Activated CD8-positive, alpha-beta memory T cell treated with anti-CD3 and anti-CD28 coated beads for 1 hour (primary cell): ENCODE data around the gene PHF2.

ENCODE experiments used
- DNase-seq, 2 donors: peaks; one replicate each; pipeline ENCODE4 v3.0.0-alpha.2; 2020; ENCODE audit warnings: low read depth in 1 of 2; ENCODE audit errors: extremely low read depth in 1 of 2

PHF2 gene

GRCh38 chr9:93693129-93693528, 116.7 kb downstream of the PHF2 start:
- DNase-seq: no peak

GRCh38 chr9:93697352-93698139, 121.2 kb downstream of the PHF2 start:
- no peak for DNase-seq

GRCh38 chr9:93698140-93698908, 121.9 kb downstream of the PHF2 start:
- no peak for DNase-seq

- DNase-seq: no peak
These were observed 123.3 kb downstream of the PHF2 start for GRCh38 chr9:93699650-93700049.

- no peak for DNase-seq
These were observed 125.3 kb downstream of the PHF2 start for GRCh38 chr9:93701494-93702218.

- DNase-seq: no peak
These were observed 125.9 kb downstream of the PHF2 start for GRCh38 chr9:93702261-93702660.

- DNase-seq: no peak
These were observed 132.1 kb downstream of the PHF2 start for GRCh38 chr9:93708289-93708986.

- DNase-seq: no peak
These were observed 132.6 kb downstream of the PHF2 start for GRCh38 chr9:93708987-93709302.

GRCh38 chr9:93709600-93710369, 133.4 kb downstream of the PHF2 start:
- DNase-seq: no peak

GRCh38 chr9:93710370-93710723, 134.0 kb downstream of the PHF2 start:
- DNase-seq: no peak

- DNase-seq: no peak
These were observed 134.6 kb downstream of the PHF2 start for GRCh38 chr9:93711002-93711401.

- no peak for DNase-seq
These were observed 136.5 kb downstream of the PHF2 start for GRCh38 chr9:93712896-93713295.

- no peak for DNase-seq
These were observed 137.3 kb downstream of the PHF2 start for GRCh38 chr9:93713716-93714115.

GRCh38 chr9:93721417-93721965, 145.1 kb downstream of the PHF2 start:
- DNase-seq: no peak

- DNase-seq: no peak
These were observed 148.5 kb downstream of the PHF2 start for GRCh38 chr9:93724852-93725251.

- DNase-seq: no peak
These were observed 149.0 kb downstream of the PHF2 start for GRCh38 chr9:93725382-93725781.

- DNase-seq: no peak
These were observed 149.8 kb downstream of the PHF2 start for GRCh38 chr9:93726147-93726546.
